Vagina (tissue), 2 donors: ENCODE measurements around the gene LUZP1. TPM values are rescaled to one million over a fixed set of nuclear protein-coding genes. Genes with fewer than 3 reads are reported as not detected.

Experiments used
- DNase-seq, 2 donors: peaks; one replicate each; pipeline ENCODE4 v3.0.0-alpha.2; 2017; ENCODE audit errors: extremely low spot score in 2 of 2
- H3K27ac ChIP-seq: fragments of 200-600 bp; sonication (generic); one replicate; pipeline ENCODE4 v1.5.1; 2019
- H3K27me3 ChIP-seq: fragments of 200-600 bp; sonication (generic); one replicate; pipeline ENCODE4 v1.5.1; 2019
- H3K36me3 ChIP-seq, 2 donors: fragments of 200-600 bp; sonication (generic); one replicate each; pipeline ENCODE4 v1.5.1; 2017 to 2019
- H3K4me1 ChIP-seq: fragments of 200-600 bp; sonication (generic); one replicate; pipeline ENCODE4 v1.5.1; 2019
- H3K4me3 ChIP-seq, 2 donors: fragments of 200-600 bp; sonication (generic); 1 replicate in 1 of 2; 2 replicates in 1 of 2; pipeline ENCODE4 v1.5.1; 2016 to 2019
- H3K9me3 ChIP-seq: fragments of 200-600 bp; sonication (generic); one replicate; pipeline ENCODE4 v1.5.1; 2019
- POLR2A ChIP-seq, 2 donors: fragments of 450-650 bp; IDR thresholded peaks; one replicate each; pipeline ENCODE4 v1.6.1; 2017; ENCODE audit warnings: antibody characterized with exemption in 2 of 2, mild to moderate bottlenecking in 2 of 2, moderate library complexity in 2 of 2
- POLR2AphosphoS5 ChIP-seq, 2 donors: sonication (generic); formaldehyde crosslinking; IDR thresholded peaks; one replicate each; pipeline ENCODE4 v1.9.0; 2017; ENCODE audit warnings: antibody characterized with exemption in 2 of 2, mild to moderate bottlenecking in 2 of 2, low read depth in 1 of 2; ENCODE audit not compliant: insufficient read depth in 1 of 2
- intact Hi-C: fragments of 100-400 bp; cut with DNase I; formaldehyde crosslinking; loops from one replicate; pipeline ENCODE4 v1.15.1; 2023
- total RNA-seq: library from RNA; depleted of rRNA; stranded (reverse); fragments of >200 nt; gene quantifications from one replicate; pipeline ENCODE4 v1.2.3, GENCODE V29; 2016
- TF ChIP-seq, protein P1 (sequence below), 3 experiments: fragments of 450-650 bp in 2 of 3; fragments of 200-600 bp in 1 of 3; sonication (generic) in 1 of 3; IDR thresholded peaks; one replicate each; pipeline ENCODE4 v1.5.1; 2017 to 2019; ENCODE audit warnings: antibody characterized with exemption in 3 of 3, mild to moderate bottlenecking in 2 of 3, moderate library complexity in 2 of 3

Gene LUZP1
- total RNA-seq, 1 donor from 2014 or later, result 23.8 TPM

DNA sequence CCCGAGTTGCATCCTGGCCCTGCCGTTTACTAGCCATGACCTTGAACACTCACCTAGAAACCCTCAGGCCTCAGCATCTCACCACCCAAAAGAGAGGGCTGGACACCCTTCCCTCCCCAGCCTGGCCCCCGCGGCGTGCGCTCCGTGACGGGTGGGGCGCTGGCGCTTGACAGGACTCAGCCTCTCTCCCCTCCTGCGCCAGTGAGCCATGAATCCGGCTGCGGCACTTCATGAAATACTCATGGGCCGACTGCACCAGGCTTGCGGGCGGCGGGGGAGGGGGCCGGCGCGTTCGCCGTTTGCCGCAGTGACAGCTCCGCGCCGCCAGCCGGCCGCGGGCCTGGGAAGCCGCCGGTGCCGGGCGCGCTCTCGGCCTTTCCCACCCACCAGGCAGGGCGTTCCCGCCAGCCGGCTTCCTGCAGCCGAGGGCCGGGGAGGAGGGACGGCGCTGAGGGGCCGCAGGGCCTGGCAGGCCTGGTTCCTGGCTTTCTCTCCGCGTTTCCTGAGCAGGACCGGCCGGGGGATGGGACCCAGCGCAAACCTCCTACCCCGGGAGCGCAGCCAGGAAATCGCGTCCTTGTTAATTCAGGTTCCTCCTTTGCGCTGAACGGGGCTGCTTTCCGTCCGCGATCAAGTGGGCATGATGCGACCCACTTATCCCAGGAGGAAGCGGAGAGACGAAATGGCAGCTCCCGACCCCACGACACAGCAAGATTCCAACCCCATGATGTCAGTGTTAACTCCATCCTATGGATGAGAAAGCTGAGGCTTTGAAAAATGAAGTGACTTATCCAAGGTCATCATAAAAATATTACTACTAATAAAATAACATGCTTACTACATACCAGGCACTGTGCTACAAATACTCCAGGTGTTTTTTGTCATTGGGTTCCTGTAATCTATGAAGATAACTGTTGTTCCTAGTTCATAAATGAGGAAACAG lies 9.1 kb upstream of the LUZP1 start:
- Histone ChIP-seq H3K4me1 (peaks cover 23% of the 10 kb centered on the region), H3K36me3 (no peaks in the 10 kb centered on the region), H3K4me3 (peak overlapping the region; percentile 58 to 74), H3K27ac (peak overlapping the region; percentile 85), H3K27me3 (no peaks in the 10 kb centered on the region), H3K9me3 (no peaks in the 10 kb centered on the region)
- DNase-seq, result no peak
- TF ChIP-seq POLR2A (IDR thresholded peaks at IDR 0.05) (no peak), POLR2AphosphoS5 (IDR thresholded peaks at IDR 0.05; ENCODE audit: insufficient read depth in 1 of 2, low read depth in 1 of 2) (peak in 1 of 2 donors; percentile 58)
- TF ChIP-seq, protein P1, sequence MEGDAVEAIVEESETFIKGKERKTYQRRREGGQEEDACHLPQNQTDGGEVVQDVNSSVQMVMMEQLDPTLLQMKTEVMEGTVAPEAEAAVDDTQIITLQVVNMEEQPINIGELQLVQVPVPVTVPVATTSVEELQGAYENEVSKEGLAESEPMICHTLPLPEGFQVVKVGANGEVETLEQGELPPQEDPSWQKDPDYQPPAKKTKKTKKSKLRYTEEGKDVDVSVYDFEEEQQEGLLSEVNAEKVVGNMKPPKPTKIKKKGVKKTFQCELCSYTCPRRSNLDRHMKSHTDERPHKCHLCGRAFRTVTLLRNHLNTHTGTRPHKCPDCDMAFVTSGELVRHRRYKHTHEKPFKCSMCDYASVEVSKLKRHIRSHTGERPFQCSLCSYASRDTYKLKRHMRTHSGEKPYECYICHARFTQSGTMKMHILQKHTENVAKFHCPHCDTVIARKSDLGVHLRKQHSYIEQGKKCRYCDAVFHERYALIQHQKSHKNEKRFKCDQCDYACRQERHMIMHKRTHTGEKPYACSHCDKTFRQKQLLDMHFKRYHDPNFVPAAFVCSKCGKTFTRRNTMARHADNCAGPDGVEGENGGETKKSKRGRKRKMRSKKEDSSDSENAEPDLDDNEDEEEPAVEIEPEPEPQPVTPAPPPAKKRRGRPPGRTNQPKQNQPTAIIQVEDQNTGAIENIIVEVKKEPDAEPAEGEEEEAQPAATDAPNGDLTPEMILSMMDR (IDR thresholded peaks at IDR 0.05), result peak in 1 of 3 experiments; percentile 20
- intact Hi-C loops, result no loop called here

DNA sequence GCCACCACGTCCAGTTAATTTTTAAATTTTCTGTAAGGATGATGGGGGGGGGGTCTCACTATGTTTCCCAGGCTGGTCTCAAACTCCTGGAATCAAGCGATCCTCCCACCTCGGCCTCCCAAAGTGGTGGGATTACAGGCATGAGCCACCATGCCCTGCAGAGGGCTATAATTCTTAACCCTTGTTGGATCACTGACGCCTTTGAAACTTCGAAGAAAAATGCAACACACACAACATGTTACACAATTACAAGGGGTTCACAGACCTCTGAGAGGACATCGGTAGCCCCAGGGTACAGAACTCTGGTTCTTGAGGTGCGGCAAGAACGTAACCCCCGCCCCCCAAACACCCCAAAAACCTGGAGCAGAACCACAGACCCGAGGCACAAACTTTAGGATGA lies 8.4 kb upstream of the LUZP1 start:
- H3K4me3 ChIP-seq, result peak overlapping the region; percentile 58 to 74
- no peaks in the 10 kb centered on the region for H3K36me3 ChIP-seq
- no peak for DNase-seq
- no peaks in the 10 kb centered on the region for H3K27me3 ChIP-seq
- peaks cover 23% of the 10 kb centered on the region for H3K4me1 ChIP-seq
- intact Hi-C loops, result no loop called here
- peak overlapping the region; percentile 85 for H3K27ac ChIP-seq
- no peak for TF ChIP-seq POLR2A (IDR thresholded peaks at IDR 0.05)
- TF ChIP-seq POLR2AphosphoS5 (IDR thresholded peaks at IDR 0.05; ENCODE audit: insufficient read depth in 1 of 2, low read depth in 1 of 2), result no peak
- TF ChIP-seq, protein P1 (IDR thresholded peaks at IDR 0.05), result no peak
- H3K9me3 ChIP-seq, result no peaks in the 10 kb centered on the region

DNA sequence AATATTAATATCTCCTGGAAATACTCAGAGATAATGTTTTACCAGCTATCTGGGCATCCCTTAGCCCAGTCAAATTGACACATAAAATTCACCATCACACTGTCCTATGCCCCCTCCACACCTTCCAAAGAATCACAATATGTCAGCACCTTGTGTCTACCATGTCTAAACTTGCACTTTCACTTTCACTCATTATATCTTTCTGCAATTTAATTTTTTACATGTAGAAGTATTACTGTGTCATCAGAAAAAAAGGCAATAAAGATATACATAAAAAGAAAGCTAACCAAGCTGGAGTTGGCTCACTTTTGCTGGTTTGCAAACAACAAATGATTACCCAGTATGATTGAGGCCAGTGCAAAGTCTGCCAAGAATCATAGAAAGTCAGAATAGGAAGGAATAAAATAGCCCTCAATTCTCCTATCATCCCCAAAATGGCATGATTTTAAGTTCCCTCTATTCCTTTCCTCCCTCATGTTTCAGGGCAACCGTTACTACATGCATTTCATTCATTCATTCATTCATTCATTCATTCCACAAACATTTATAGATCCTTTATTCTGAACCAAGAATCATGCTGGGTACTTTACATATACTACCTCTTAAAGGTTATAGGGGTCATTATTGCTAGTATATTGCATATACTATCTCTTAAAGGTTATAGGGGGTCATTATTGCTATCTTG lies 5.9 kb upstream of the LUZP1 start:
- H3K27me3 ChIP-seq, result no peaks in the 10 kb centered on the region
- H3K27ac ChIP-seq, result no peak overlapping the region
- no peak overlapping the region for H3K4me3 ChIP-seq
- peaks cover 29% of the 10 kb centered on the region for H3K4me1 ChIP-seq
- no peak for DNase-seq
- no peaks in the 10 kb centered on the region for H3K36me3 ChIP-seq
- intact Hi-C loops, result no loop called here
- no peaks in the 10 kb centered on the region for H3K9me3 ChIP-seq
- TF ChIP-seq, protein P1 (IDR thresholded peaks at IDR 0.05), result no peak
- TF ChIP-seq POLR2AphosphoS5 (IDR thresholded peaks at IDR 0.05; ENCODE audit: insufficient read depth in 1 of 2, low read depth in 1 of 2) (no peak), POLR2A (IDR thresholded peaks at IDR 0.05) (no peak)

DNA sequence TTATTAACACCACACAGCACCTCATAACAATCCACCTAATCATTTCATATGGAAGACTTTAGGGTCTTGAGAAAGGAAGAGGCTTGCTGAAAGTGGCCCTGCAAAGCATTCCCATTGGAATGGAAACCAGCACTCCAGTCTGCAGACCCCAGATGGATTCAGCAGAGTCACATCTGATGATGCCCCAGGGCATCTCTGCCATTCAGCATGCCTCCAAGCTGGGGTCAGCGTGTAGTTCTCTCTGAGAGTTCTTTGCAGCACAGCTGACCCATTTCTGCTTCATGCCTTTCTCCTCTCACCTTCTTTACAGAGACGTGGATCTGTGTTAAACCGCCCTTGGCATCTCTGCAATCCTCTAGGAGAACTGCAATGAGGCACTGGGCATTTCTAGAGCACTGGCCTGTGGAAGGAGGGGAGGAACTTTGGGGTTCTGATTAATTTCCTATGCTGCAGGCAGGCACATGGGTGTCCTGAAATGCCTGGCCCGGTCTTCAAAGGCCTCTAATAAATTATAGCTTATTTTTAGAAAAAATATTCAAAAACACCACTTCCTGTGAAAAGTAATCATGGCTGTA lies 2.6 kb upstream of the LUZP1 start:
- TF ChIP-seq POLR2A (IDR thresholded peaks at IDR 0.05) (no peak), POLR2AphosphoS5 (IDR thresholded peaks at IDR 0.05; ENCODE audit: insufficient read depth in 1 of 2, low read depth in 1 of 2) (no peak)
- TF ChIP-seq, protein P1 (IDR thresholded peaks at IDR 0.05), result no peak
- H3K36me3 ChIP-seq, result no peaks in the 10 kb centered on the region
- H3K4me1 ChIP-seq, result peaks cover 26% of the 10 kb centered on the region
- no peak for DNase-seq
- H3K4me3 ChIP-seq, result no peak overlapping the region
- no peaks in the 10 kb centered on the region for H3K27me3 ChIP-seq
- intact Hi-C loops, result no loop called here
- H3K9me3 ChIP-seq, result no peaks in the 10 kb centered on the region
- no peak overlapping the region for H3K27ac ChIP-seq
